GM18511 (cell line): ENCODE measurements around the gene EVPL.
"Not testable (repeated sequence)": the region's sequence is repeated elsewhere in the genome, so short reads cannot be mapped to it uniquely, and the experiment has no call there.

Experiments
- ATAC-seq: cut with Tn5 transposase; IDR thresholded peaks from one replicate; pipeline ENCODE4 v1.9.1; 2021; ENCODE audit warnings: mild to moderate bottlenecking, moderate library complexity; ENCODE audit not compliant: unreplicated experiment

Gene EVPL

GRCh38 chr17:75970626-75971025, 56.5 kb downstream of the EVPL start:
- ATAC-seq = no peak

- ATAC-seq = no peak
These were observed 57.0 kb downstream of the EVPL start for GRCh38 chr17:75970011-75970523.

- ATAC-seq = not testable (repeated sequence)
These were observed 58.1 kb downstream of the EVPL start for GRCh38 chr17:75969044-75969443.

GRCh38 chr17:75965468-75965867, 61.6 kb downstream of the EVPL start:
- ATAC-seq = no peak

- no peak for ATAC-seq
These were observed 67.1 kb downstream of the EVPL start for GRCh38 chr17:75959839-75960511.

GRCh38 chr17:75959051-75959838, 67.9 kb downstream of the EVPL start:
- ATAC-seq = no peak
